Spleen (tissue), 13 donors: Measurements from ENCODE around the gene SMAD2. TPM values are rescaled to one million over a fixed set of nuclear protein-coding genes. Genes with fewer than 3 reads are reported as not detected.

ENCODE experiments used
- DNase-seq: peaks from one replicate; pipeline ENCODE4 v3.0.0-alpha.2; 2020
- H3K27ac ChIP-seq, 8 donors: fragments of 200-600 bp; sonication (generic) in 7 of 8; 1 replicate in 4 of 8; 2 replicates in 4 of 8; pipeline versions ENCODE4 v1.5.0 to v1.8.0; 2016 to 2021; ENCODE audit warnings: inconsistent platforms in 4 of 8, mild to moderate bottlenecking in 4 of 8, moderate library complexity in 1 of 8
- H3K27me3 ChIP-seq, 7 donors: fragments of 200-600 bp; sonication (generic) in 6 of 7; replicated peaks in 1 of 7; 1 replicate in 4 of 7; 2 replicates in 3 of 7; pipeline versions ENCODE4 v1.5.0 to v1.8.0; 2016 to 2021; ENCODE audit warnings: inconsistent platforms in 3 of 7, mild to moderate bottlenecking in 1 of 7
- H3K36me3 ChIP-seq, 6 donors: fragments of 200-600 bp; sonication (generic) in 5 of 6; 1 replicate in 4 of 6; 2 replicates in 2 of 6; pipeline versions ENCODE4 v1.5.0 to v1.8.0; 2016 to 2021; ENCODE audit warnings: inconsistent platforms in 2 of 6
- H3K4me1 ChIP-seq, 6 donors: fragments of 200-600 bp; sonication (generic) in 5 of 6; 1 replicate in 3 of 6; 2 replicates in 3 of 6; pipeline versions ENCODE4 v1.5.0 to v1.8.0; 2016 to 2021; ENCODE audit warnings: inconsistent platforms in 3 of 6
- H3K4me3 ChIP-seq, 8 donors: fragments of 200-600 bp; sonication (generic) in 7 of 8; 1 replicate in 4 of 8; 2 replicates in 4 of 8; pipeline versions ENCODE4 v1.5.0 to v1.8.0; 2016 to 2021; ENCODE audit warnings: inconsistent platforms in 4 of 8, mild to moderate bottlenecking in 4 of 8, moderate library complexity in 2 of 8
- H3K9me3 ChIP-seq, 8 donors: fragments of 200-600 bp; sonication (generic) in 7 of 8; 1 replicate in 4 of 8; 2 replicates in 4 of 8; pipeline versions ENCODE4 v1.5.0 to v1.8.0; 2016 to 2021; ENCODE audit warnings: inconsistent platforms in 4 of 8
- CTCF ChIP-seq, 11 experiments: fragments of 200-600 bp in 7 of 11; fragments of 450-650 bp in 4 of 11; sonication (generic) in 4 of 11; IDR thresholded peaks in 8 of 11; conservative IDR thresholded peaks in 3 of 11; 1 replicate in 7 of 11; 2 replicates in 4 of 11; pipeline versions ENCODE4 v1.4.0 to v1.8.0; 2016 to 2021; ENCODE audit warnings: antibody characterized with exemption in 11 of 11, inconsistent platforms in 4 of 11, mild to moderate bottlenecking in 1 of 11
- POLR2A ChIP-seq, 3 donors: fragments of 450-650 bp; IDR thresholded peaks; one replicate each; pipeline ENCODE4 v1.5.1; 2017; ENCODE audit warnings: antibody characterized with exemption in 3 of 3, mild to moderate bottlenecking in 1 of 3
- POLR2AphosphoS5 ChIP-seq, 3 donors: sonication (generic); formaldehyde crosslinking; IDR thresholded peaks; one replicate each; pipeline ENCODE4 v1.5.1; 2017; ENCODE audit warnings: antibody characterized with exemption in 3 of 3
- WGBS, 5 donors: extraction: QIAGEN DNeasy Blood & Tissue Kit in 3 of 5; methylation state at CpG; one replicate each; pipeline versions ENCODE4 v1.1.5 to v1.1.7; 2013 to 2018; 5-methylcytosine and 5-hydroxymethylcytosine counted together
- intact Hi-C: fragments of 100-400 bp; cut with DNase I; formaldehyde crosslinking; loops from one replicate; pipeline ENCODE4 v1.15.0; 2023; ENCODE audit warnings: low total_unique reads
- long read RNA-seq, 2 donors: transcript quantifications; one replicate each; lab custom pipeline, GENCODE V29; 2026
- polyA plus RNA-seq, 3 donors: library from polyadenylated mRNA; stranded (reverse); fragments of 200-250 nt; gene quantifications; one replicate each; pipeline ENCODE4 v1.2.1, GENCODE V29; 2013
- total RNA-seq, 7 donors: library from RNA; depleted of rRNA in 3 of 7; stranded (reverse); fragments of >200 nt in 3 of 7; fragmentation: NEBNext Ultra II Directional in 4 of 7; extraction: Animal tissue kit (Norgen Biotek cat#: 25700) in 4 of 7; gene quantifications; one replicate each; pipeline versions ENCODE4 v1.1.0 to v1.2.1, GENCODE V29; 2016 to 2021
- donor health status: healthy with polysubstance abuse.
- donor health status: DM: no; HTN: no; CAD: no; lungs with moderate emphysema.
- donor health status: DM: no; HTN: no; CAD: no.
- donor health status: Bipolar disorder and iron deficiency.
- donor health status: healthy.
- donor health status: DM: no; HTN: no; CAD: no.
- donor health status: DM: yes; HTN: yes; CAD: no.

SMAD2 gene
- 100 to 1,000 TPM in 4 of 7 donors, 10 to 100 TPM in 3; 76.4 to 162 (median 119) TPM for total RNA-seq
- 10 to 100 TPM; 13.2 to 33.3 (median 21.6) TPM for polyA plus RNA-seq
- long read RNA-seq, donor 1, full-length matches to known transcripts = 5 of 5 reads
- long read RNA-seq, donor 1, partial matches to known transcripts = 0 of 5 reads
- long read RNA-seq, donor 1, other reads (novel, unspliced or antisense) = 0 of 5 reads
- long read RNA-seq, donor 2, full-length matches to known transcripts = 5 of 5 reads
- long read RNA-seq, donor 2, partial matches to known transcripts = 0 of 5 reads
- long read RNA-seq, donor 2, other reads (novel, unspliced or antisense) = 0 of 5 reads

DNA sequence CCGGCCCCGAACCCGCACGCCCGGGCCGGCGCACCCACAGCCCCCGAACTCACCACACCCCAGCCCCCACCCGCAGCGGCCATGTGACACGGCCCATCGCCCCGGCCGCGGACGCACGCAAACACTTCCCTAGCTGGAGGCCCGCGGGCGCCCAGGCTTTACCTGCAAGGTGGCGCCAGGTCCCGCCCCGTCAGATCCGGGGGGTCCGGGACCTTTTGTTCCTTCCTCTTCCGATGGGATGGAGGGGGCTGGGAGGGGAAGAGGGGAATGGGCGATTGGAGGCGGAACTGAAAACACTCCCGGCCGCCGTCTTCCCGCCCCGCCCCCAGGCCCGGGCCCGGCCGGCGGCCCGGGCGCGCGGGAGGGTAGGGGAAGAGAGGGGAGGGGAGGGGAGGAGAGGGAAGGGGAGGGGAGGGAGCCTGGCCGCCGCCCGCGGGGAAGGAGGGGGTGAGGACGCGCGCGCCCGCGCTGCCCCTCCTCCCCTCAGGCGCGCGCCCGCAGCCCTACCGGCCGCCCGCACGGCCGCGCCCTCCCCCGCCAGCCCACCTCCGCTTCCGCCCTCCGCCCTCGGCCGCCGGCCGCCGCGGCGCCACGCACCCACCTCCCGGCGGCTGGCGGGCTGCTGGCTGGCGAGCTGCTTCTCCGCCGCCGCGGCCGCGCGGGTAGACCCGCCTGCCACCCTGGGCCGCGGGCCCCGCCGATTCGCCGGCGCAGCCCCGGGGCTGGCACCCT is at the start of gene SMAD2:
SMAD2 (minus strand) TSS at position 461 of the 732 bp plus-strand sequence. CDS start 33,903 bp downstream, outside the sequence.
- 1 to 10% (median 1%) methylated on average over 10 to 93 of the region's 93 CpGs for WGBS, 5 donors
- intact Hi-C loops = no loop called here
- peaks cover 22 to 63% (median 46%) of the 10 kb centered on the region in 6 donors for H3K4me1 ChIP-seq
- DNase-seq = peak; percentile 97
- no peaks in the 10 kb centered on the region for H3K9me3 ChIP-seq
- peak within 1 kb of the TSS; percentile 97 to 100 (median 99) for H3K27ac ChIP-seq
- peak within 1 kb of the TSS; percentile 75 to 94 (median 84) for H3K4me3 ChIP-seq
- TF ChIP-seq POLR2A (IDR thresholded peaks at IDR 0.05) (peak in 1 of 3 donors; percentile 22), CTCF (IDR thresholded peaks at IDR 0.05 in 8 of 11, conservative IDR thresholded peaks at IDR 0.05 in 3 of 11) (no peak), POLR2AphosphoS5 (IDR thresholded peaks at IDR 0.05) (peak; percentile 47 to 78 (median 69))
- no peaks in the 10 kb centered on the region for H3K27me3 ChIP-seq
- H3K36me3 ChIP-seq = no peaks in the 10 kb centered on the region

DNA sequence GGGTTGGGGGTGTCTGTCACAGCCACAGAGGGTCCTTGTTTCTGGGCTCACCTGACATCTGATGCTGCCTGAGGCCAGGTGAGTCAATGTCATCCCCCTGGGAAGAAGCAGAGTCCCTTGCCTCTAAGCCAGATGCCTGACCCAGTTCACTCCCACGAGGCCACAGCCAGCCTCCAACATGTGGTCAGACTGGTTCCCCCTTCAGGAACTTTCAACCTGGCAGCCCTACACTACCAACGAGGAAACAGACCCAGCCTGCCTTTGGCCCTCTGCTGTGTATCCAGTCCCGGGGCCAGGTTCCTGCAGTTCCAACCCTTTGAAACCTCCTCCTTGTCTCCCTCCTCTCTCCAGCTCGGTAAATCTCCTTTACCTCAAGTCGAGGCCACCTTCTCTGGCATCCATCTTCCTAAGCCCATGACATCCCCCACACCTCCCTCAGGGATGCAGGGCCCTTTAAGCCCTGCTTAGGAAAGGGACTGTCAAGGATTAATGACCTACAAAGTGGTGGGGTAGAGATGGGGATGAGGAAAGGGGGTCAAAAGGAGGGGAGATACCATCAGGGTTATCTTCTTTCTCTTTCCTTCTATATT is 49.2 kb upstream of the SMAD2 start:
- H3K27ac ChIP-seq = no peak overlapping the region
- no peaks in the 10 kb centered on the region for H3K4me1 ChIP-seq
- H3K27me3 ChIP-seq = no peaks in the 10 kb centered on the region
- no peak overlapping the region for H3K4me3 ChIP-seq
- no peak for DNase-seq
- 48 to 67% (median 57%) methylated on average over 4 to 5 of the region's 5 CpGs for WGBS, 5 donors
- no peaks in the 10 kb centered on the region for H3K36me3 ChIP-seq
- intact Hi-C loops = no loop called here
- TF ChIP-seq CTCF (IDR thresholded peaks at IDR 0.05 in 8 of 11, conservative IDR thresholded peaks at IDR 0.05 in 3 of 11) = no peak
- TF ChIP-seq POLR2A (IDR thresholded peaks at IDR 0.05) = no peak
- TF ChIP-seq POLR2AphosphoS5 (IDR thresholded peaks at IDR 0.05) = no peak
- H3K9me3 ChIP-seq = peaks cover 0 to 10% (median 6%) of the 10 kb centered on the region in 8 donors

DNA sequence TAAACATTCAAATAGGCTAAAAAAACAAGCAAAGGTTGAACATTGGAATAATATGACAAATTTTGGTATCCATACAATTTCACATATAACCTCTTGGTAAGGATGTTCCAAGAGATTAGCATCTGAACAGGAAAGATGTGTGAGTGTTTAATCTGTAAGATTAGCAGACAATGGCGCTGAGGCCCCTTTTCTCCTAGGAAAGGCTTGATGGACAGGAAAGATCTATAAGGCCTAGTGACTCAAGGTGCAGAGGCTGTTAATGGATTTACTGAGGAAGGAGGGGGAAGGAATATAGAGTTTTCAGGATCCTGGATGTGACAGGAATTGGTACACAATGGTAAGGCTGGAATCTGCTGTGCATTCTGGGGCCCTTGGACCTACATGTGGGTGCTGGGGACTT is 48.1 kb upstream of the SMAD2 start:
- WGBS, 5 donors = 80 to 94% (median 84%) methylated on average over 1 of the region's 1 CpG
- intact Hi-C loops = no loop called here
- DNase-seq = no peak
- Histone ChIP-seq H3K36me3 (no peaks in the 10 kb centered on the region), H3K27ac (no peak overlapping the region), H3K9me3 (peaks cover 0 to 10% (median 6%) of the 10 kb centered on the region in 8 donors), H3K4me3 (no peak overlapping the region), H3K4me1 (no peaks in the 10 kb centered on the region), H3K27me3 (no peaks in the 10 kb centered on the region)
- TF ChIP-seq POLR2AphosphoS5 (IDR thresholded peaks at IDR 0.05) (no peak), POLR2A (IDR thresholded peaks at IDR 0.05) (no peak), CTCF (IDR thresholded peaks at IDR 0.05 in 8 of 11, conservative IDR thresholded peaks at IDR 0.05 in 3 of 11) (no peak)
